Stimulated activated CD4-positive, alpha-beta T cell treated with anti-CD3 and anti-CD28 coated beads, Interleukin-15, amount 100 ng/mL, for 48 hours (primary cell): ENCODE data around the gene ATL2.
"Not testable (repeated sequence)": the region's sequence is repeated elsewhere in the genome, so short reads cannot be mapped to it uniquely, and the experiment has no call there.

Experiments
- DNase-seq, 2 donors: peaks; one replicate each; pipeline ENCODE4 v3.0.0-alpha.2; 2020; ENCODE audit warnings: low read depth in 2 of 2

The ATL2 gene

DNA sequence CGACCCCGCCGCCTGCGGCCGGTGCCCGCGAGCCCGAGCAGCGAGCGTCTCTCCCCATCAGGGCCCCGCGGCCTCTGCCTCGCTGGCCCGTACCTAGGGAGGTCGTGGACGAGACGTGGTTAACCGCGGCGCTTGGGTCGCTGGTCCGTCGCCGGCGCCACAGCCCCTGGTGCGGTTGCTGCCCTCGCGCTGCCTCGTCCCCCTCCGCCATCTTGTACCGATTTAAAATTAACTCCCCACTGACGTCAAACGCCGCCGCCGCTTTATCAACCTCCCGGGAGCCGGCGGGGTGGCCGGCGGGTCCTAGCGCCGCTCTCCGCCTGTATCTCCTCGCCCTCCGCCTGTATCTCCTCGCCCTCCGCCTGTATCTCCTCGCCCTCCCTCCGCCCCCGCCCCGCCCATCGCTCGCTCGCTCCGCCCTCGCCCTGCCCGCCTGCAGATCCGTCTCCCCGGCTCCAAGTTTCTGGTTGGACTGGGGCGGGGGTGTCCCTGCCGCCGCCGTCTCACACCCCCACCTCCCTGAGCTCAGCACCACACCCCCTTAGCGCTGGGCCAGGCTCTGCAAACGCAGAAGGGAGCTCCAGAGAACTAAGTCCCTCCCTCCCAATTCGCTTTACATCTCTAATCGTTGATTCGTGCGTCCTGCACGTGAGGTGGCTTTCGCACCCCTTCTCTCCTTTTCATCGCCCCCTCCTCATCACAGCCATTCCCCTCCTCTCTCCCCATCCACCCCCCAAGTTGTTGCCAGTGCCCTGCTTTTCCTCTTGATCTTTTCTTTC is at the start of gene ATL2:
Gene ATL2 (minus strand): TSS at position 224 of the 779 bp plus-strand sequence. CDS start 13 bp downstream, at position 211.
- DNase-seq: peak; percentile 88 to 92

DNA sequence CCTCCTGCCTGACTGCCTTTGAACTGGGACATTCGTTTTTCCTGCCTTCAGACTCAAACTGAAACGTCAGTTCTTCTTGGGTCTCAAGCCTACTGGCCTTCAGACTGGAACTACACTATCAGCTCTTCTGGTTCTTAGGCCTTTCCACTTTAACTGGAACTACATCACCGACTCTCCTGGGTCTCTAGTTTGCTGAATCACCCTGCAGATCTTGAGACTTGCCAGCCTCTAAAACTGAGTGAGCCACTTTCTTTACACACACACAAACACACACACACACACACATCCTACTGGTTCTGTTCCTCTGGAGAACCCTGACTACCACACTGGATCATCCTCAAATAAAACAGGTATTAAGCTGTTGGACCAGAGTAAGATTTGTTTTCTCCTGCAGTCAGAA is 46.7 kb upstream of the ATL2 start:
- DNase-seq: no peak

- no peak for DNase-seq
Measured at GRCh38 chr2:38421274-38422056, 44.4 kb upstream of the ATL2 start.

DNA sequence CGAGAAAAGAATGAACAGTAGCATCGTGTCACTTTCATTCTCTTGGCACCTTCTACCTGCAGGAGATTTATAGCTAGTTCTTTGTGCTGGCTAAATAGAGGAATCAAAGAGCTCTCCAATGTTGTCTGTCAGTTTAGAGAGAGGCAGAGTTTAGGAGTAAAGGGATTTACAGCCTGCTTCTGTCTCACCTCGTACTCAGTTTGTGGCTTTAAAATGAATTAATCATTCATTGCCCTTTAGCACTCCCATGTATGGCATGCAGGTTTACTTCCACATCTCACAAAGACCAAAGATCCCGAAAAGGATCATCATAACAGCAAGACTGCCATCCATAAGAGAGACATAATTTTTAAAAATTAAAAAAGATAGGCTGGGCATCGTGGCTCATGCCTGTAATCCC is 42.4 kb upstream of the ATL2 start:
- DNase-seq: no peak

GRCh38 chr2:38418735-38419134 is 41.7 kb upstream of the ATL2 start:
- no peak for DNase-seq

DNA sequence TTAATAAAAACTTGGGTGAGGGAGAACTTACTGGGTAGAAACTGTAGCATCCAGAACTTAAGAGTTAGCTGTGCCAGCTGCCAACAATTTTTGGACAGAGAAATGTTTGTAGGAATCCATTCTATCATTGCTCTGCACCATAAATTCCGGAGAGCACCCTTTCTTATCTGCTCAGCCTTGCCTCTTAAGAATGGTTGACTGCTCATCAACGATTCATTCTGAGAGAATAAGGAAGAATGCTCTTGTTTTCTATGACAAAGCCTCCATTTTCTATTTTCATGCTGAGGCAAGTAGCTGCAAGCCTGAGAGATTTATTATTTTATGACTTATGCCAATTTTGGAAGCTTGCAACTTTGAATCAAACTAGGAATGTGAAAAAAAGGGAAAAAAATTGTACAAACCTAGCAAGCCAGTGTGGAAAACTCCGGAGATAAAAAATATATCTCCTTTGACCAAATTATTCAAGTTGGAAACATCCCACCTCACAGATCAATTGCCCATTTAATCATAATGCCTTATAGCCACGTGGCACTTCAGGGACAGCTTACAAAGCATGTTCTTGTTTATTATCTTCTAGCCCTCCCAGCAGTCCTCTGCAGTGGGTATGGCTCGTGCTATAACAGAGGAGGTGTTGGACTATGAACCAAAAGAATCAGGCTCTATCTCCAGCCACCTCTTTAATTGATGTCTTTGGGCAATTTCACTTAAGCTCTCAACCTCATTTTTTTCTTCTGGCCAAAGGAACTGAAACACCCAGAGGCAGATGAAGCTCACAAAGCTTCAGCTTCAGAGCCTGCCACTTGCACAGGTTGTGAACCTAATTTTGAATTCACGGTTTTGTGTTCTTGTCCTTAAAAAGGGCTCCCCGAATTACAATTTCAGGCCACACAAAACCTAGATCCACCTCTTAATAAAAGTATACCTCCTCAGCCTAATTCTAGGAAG is 40.9 kb upstream of the ATL2 start:
- no peak for DNase-seq

- no peak for DNase-seq
Measured at GRCh38 chr2:38416296-38417036, 39.4 kb upstream of the ATL2 start.

DNA sequence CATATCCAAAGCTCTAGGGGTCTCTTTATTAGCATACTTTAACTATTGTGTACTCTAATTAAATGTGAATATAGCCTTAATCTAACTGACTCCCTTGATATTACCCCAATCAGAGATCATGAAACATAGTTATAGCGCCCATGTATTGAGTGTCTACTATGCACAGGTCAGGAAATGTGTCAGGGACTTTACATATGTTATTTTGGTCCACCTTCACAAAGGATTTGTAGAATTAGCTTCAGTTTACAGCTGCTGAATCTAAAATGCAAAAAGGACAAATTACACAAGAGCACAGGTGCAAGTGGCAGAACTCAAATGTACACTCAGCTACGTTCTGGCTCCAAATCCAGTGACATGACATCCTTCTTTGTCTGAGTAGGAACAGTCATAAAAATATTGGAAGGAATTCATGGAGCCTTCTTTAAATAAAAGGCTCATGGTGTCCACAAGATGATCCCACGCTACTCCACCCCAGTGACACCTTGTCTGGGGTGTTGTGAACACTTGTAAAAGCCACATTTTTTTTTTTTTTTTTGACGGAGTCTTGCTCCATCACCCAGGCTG is 38.7 kb upstream of the ATL2 start:
- DNase-seq: no peak

DNA sequence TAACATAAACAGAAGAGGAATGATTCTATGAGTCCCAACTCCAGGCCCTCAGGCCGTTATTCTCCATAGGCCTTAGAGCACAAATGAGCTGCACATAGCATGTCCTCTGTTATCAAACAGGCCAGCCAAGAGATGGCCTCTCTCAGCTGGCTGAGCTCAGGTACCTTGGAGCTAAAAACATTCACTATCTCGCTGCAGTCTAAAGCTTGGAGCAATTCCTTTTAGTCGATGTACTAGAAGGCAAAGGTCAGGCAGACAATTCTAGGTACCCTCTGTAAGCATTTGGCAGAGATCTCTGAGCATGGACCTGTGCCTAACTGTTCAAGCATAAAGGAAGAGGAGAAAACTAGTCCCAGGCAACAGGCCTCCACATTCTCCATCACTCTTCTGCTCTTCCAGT is 38.0 kb upstream of the ATL2 start:
- no peak for DNase-seq

DNA sequence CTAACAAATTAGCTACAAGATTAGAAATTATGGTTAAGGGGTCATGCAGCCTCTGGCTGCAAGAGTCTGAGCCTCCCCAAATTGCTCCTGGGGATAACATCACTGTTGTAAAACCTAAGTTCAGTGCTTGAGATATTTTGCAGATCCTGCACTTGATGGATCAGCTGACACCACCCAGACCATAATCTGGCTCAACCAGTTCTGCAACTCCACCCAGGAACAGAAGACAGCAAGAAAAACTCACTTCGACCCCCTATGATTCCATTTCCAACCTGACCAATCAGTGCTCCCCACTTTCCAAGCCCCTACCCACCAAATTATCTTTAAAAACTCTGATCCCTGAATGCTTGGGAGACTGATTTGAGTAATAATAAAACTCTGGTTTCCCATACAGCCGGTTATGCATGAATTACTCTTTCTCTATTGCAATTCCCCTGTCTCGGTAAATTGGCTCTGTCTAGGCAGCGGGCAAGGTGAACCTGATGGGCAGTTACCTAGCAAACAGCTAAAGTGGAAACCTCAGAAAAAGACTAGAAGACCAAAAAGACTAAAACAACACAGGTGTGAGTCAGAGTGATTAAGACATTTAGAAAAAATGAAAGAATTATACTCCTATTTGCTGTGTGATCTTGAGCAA is 35.3 kb upstream of the ATL2 start:
- DNase-seq: not testable (repeated sequence)

- no peak for DNase-seq
Measured at GRCh38 chr2:38409156-38410102, 32.4 kb upstream of the ATL2 start.

DNA sequence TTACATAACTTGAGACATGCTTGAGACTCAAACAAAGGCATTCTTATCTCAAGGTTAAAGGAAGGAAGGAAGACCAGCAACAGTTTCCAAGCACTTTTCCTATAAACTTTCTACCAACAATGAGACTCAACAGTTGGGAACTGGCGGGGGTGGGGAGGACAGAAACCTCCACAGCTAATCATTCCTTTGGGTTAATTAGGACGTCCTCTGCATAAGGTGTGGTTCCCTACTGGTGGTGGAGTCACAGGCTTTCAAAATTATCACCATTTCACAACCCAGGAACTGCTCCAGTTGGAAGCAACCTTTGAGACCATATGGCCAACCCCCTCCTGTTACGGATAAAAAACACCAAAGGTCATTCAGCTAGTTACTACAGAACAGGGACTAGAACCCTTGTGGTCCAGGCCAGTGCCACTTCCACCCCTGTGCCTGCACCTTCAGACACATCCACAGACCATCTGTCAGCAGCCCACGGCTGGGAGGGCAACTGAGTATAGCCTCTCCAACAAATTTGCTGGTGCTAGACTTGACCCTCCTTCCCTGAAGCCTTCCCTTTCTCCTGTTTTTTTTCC is 30.1 kb upstream of the ATL2 start:
- DNase-seq: no peak

- no peak for DNase-seq
Measured at GRCh38 chr2:38406597-38407110, 29.6 kb upstream of the ATL2 start.

DNA sequence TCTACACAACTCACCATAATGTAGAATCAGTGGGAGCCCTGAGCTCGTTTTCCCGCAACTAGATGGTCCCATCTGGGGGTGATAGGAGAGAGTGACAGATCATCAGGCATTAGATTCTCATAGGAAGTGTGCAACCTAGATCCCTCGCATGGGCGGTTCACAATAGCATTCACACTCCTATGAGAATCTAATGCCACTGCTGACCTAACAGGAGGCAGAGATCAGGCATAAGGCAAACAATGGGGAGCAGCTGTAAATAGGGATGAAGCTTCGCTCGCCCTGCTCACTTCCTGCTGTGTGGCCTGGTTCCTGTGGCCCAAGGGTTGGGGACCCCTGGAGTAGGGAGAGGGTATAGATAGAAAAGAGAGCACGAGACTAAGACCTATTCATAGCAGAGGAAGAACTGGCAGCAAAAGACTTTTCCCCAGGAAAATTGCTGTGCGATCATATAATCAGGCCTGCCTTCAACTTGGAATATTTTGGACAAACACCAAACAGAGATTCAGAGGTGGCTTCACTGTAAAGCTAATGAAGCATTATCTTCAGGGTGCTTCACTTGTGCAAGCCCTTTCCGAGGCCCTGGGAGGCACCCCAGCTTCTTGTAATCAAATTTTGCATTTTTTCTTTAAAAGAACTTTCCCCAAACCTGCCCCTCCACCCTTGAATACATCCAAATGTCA is 29.0 kb upstream of the ATL2 start:
- no peak for DNase-seq

- DNase-seq: no peak
Measured at GRCh38 chr2:38400513-38400912, 23.4 kb upstream of the ATL2 start.

DNA sequence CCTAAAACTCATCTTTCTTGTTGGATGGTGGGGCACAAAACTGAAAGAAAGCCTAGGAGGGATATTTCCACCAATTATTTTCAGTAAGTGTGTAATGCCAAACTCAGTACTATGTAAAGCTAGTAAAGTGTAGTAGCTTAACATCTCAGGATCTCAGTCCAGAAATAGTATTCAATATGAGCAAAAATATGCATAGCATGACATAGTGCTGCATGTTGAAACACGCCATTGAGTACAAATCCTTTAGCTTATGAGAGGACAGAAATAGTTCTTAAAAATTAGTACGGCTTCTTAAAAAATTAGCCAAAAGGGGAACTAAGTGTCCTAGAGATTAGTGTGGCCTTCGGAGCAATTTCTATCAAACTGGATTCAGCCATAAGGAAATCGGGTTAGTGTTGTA is 21.7 kb upstream of the ATL2 start:
- DNase-seq: no peak

DNA sequence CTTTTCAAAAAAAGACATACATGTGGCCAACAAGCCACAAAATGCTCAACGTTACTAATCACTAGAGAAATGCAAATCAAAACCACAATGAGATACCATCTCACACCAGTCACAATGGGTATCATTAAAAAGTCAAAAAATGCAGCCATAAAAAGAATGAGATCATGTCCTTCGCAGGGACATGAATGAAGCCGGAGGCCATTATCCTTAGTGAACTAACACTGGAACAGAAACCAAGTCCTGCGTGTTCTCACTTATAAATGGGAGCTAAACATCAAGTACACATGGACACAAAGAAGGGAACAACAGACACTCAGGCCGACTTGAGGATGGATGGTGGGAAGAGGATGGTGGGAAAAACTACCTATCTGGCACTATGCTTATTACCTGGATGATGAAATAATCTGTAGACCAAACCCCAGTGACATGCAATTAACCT is 17.8 kb upstream of the ATL2 start:
- no peak for DNase-seq

- DNase-seq: no peak
Measured at GRCh38 chr2:38394041-38394440, 17.0 kb upstream of the ATL2 start.
